GM06990 (cell line): ENCODE data around the gene USB1.

Experiments
- DNase-seq: peaks from one replicate; pipeline ENCODE4 v3.0.0-alpha.2; 2011; ENCODE audit not compliant: insufficient read length; ENCODE audit errors: extremely low read depth
- H3K27me3 ChIP-seq: replicated peaks from 2 replicates; pipeline ENCODE4 v1.6.0; 2011; ENCODE audit warnings: low read length; ENCODE audit not compliant: control insufficient read depth, insufficient read depth
- H3K36me3 ChIP-seq: 2 replicates; pipeline ENCODE4 v1.5.1; 2011; ENCODE audit warnings: low read length; ENCODE audit not compliant: control insufficient read depth, insufficient read depth
- H3K4me3 ChIP-seq: replicated peaks from 2 replicates; pipeline ENCODE4 v1.5.1; 2011; ENCODE audit warnings: low read depth, mild to moderate bottlenecking, control low read depth, low read length
- TF ChIP-seq, protein P1 (sequence below): IDR thresholded peaks from 2 replicates; pipeline ENCODE4 v1.5.1; 2011; ENCODE audit warnings: low read length, control low read depth, mild to moderate bottlenecking, inconsistent platforms; ENCODE audit not compliant: insufficient read depth, poor library complexity, severe bottlenecking

USB1 gene

DNA sequence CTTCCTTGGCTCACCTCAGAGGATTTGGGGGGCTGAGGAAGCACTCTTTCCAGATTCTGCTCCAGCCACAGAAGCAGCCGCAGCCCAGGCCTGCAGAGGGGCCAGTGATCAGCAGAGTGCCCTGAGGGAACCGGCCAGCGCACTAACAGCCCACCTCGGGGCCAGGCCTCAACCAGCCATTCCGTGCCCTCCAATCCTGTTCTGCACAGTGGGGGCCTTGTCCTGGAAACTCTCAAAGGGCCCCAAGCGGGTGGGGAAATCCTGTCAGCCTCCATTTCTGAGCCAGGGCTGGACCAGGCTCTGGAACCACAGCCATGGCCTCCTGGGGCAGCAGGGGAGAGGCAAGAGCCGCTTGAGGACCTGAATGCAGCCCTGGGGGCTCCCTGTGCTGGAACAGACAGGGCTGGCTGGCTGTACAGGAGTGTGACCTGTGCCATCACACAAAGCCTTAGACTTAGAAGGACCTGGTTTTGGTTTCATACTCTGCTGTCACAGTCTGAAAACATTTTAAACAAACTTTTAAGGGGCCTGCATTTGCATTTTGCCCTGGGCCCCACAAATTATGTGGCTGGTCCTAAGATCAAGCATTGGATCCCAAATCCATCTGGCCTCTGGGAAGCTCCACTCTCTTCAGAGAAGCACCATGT, 40.3 kb upstream of the USB1 start:
- Histone ChIP-seq H3K36me3 (no peaks in the 10 kb centered on the region), H3K27me3 (no peaks in the 10 kb centered on the region), H3K4me3 (no peak overlapping the region)
- TF ChIP-seq, protein P1, sequence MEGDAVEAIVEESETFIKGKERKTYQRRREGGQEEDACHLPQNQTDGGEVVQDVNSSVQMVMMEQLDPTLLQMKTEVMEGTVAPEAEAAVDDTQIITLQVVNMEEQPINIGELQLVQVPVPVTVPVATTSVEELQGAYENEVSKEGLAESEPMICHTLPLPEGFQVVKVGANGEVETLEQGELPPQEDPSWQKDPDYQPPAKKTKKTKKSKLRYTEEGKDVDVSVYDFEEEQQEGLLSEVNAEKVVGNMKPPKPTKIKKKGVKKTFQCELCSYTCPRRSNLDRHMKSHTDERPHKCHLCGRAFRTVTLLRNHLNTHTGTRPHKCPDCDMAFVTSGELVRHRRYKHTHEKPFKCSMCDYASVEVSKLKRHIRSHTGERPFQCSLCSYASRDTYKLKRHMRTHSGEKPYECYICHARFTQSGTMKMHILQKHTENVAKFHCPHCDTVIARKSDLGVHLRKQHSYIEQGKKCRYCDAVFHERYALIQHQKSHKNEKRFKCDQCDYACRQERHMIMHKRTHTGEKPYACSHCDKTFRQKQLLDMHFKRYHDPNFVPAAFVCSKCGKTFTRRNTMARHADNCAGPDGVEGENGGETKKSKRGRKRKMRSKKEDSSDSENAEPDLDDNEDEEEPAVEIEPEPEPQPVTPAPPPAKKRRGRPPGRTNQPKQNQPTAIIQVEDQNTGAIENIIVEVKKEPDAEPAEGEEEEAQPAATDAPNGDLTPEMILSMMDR = no peak
- DNase-seq = no peak

DNA sequence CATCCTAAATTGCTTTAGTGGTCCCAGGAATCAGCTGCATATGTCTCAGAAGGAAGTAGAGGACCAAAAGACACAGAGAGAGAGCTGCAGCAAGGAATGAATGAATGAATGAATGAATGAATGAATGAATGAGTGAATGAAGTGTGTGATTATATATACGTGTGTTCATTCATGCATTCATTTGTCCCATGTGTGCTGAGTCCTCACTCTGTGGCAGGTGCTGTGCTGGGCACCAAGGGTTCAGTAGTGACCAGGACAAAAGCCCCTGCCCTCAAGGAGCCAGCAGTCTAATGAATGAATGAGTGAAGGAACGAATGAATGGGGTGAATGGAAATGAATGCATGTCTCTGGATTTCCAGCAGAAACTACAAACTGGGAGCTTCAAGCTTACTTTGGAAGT, 39.7 kb upstream of the USB1 start:
- DNase-seq = no peak
- Histone ChIP-seq H3K4me3 (no peak overlapping the region), H3K36me3 (no peaks in the 10 kb centered on the region), H3K27me3 (no peaks in the 10 kb centered on the region)
- TF ChIP-seq, protein P1 = no peak

DNA sequence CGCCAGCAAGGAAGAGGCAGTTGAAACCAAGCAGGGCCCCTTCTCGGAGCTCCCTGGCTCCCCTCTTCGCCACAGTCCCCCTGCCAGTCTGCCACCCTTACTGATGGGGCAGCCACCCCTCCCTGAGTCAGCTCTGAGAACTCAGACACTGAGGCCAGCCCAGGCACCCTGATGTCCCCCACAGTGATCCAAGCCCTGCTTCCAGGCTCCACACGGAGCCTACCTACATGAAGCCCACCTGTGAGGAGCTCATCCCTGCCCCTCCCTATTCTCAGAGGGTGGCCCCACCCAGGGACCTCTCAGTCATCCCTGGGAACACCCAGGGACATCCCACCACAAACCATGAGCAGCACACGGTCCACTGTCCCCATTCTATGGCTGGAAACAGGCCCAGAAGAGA, 39.2 kb upstream of the USB1 start:
- Histone ChIP-seq H3K27me3 (no peaks in the 10 kb centered on the region), H3K36me3 (no peaks in the 10 kb centered on the region), H3K4me3 (no peak overlapping the region)
- TF ChIP-seq, protein P1 = no peak
- DNase-seq = no peak

GRCh38 chr16:57962756-57963155, 38.5 kb upstream of the USB1 start:
- H3K27me3 ChIP-seq = no peaks in the 10 kb centered on the region
- DNase-seq = no peak
- H3K4me3 ChIP-seq = no peak overlapping the region
- TF ChIP-seq, protein P1 = no peak
- H3K36me3 ChIP-seq = no peaks in the 10 kb centered on the region

DNA sequence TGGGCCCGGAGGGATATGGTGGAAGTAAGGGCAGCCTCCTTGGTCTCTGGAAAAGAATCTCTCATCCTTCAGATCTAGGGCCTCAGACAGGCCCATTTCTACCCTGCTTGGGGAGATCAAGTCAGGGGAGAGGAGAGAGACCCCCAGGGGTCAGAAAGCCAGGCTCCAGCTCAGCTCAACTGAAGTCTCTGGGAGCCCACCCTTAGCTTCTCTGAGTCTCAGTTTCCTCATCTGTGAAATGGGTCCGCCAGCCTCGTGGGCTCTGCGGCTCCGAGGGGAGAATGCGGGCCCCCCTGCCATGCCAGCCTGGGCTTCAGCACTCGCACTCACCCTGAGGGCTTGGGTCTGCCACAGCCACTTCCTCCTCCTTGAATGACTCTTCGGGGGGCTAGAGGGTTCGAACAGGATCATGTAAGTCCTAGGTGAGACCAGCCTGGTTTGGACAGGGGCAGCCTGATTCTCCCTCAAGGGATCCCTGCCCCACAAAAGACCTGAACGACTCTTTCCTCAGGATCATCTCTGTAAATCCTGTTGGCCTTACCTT, 37.0 kb upstream of the USB1 start:
- H3K36me3 ChIP-seq = no peaks in the 10 kb centered on the region
- no peak overlapping the region for H3K4me3 ChIP-seq
- no peak for DNase-seq
- TF ChIP-seq, protein P1 = no peak
- no peaks in the 10 kb centered on the region for H3K27me3 ChIP-seq
